ENCODE results near the gene WEE1.

- TF ChIP-seq POLR2AphosphoS5 (IDR thresholded peaks at IDR 0.05): no peak
- TF ChIP-seq POLR2A (IDR thresholded peaks at IDR 0.05): no peak
Measured at GRCh38 chr11:9606809-9607510, 33.5 kb downstream of the WEE1 start.

Measured in spleen (tissue), 3 donors.